ENCODE results near the gene ARHGEF39. TPM values are rescaled to one million over a fixed set of nuclear protein-coding genes. Genes with fewer than 3 reads are reported as not detected.
A peak's percentile ranks its signal among the peaks of the same experiment; 100 is the strongest.

The ARHGEF39 gene
- polyA plus RNA-seq, 3 donors: 0.13 to 0.53 (median 0.42) TPM

GRCh38 chr9:35682520-35683315, 17.7 kb upstream of the ARHGEF39 start:
- WGBS (ENCODE audit: insufficient coverage): 91% methylated on average over 10 of the region's 10 CpGs
- Histone ChIP-seq H3K9me3 (replicated peaks in 1 of 2; ENCODE audit: control insufficient read depth in 1 of 2, insufficient read depth in 1 of 2, low read length in 2 of 2) (no peaks in the 10 kb centered on the region), H3K36me3 (replicated peaks in 1 of 2; ENCODE audit: control insufficient read depth in 1 of 2, insufficient read depth in 2 of 2, low read length in 2 of 2) (no peaks in the 10 kb centered on the region), H3K27me3 (ENCODE audit: control insufficient read depth in 2 of 2, insufficient read depth in 2 of 2, low read length in 2 of 2) (no peaks in the 10 kb centered on the region), H3K4me1 (ENCODE audit: control insufficient read depth in 1 of 2, insufficient read depth in 2 of 2, low read length in 2 of 2) (no peaks in the 10 kb centered on the region), H3K79me2 (ENCODE audit: insufficient read depth, low read length) (no peaks in the 10 kb centered on the region), H3K9ac (ENCODE audit: insufficient read depth, low read length, poor library complexity, severe bottlenecking) (no peak overlapping the region), H3K27ac (ENCODE audit: low read depth in 1 of 2, low read length in 2 of 2) (no peak overlapping the region), H2AFZ (ENCODE audit: insufficient read depth, low read depth, low read length, poor library complexity, severe bottlenecking) (no peak overlapping the region), H3K4me3 (replicated peaks in 1 of 3; ENCODE audit: low read depth in 2 of 3, low read length in 3 of 3) (no peak overlapping the region), H3K4me2 (replicated peaks; ENCODE audit: extremely low read depth, low read length, poor library complexity, severe bottlenecking) (no peak overlapping the region), H4K20me1 (ENCODE audit: insufficient read depth, low read length) (no peaks in the 10 kb centered on the region)
- no peaks in the 10 kb centered on the region for H3K9me3 Mint-ChIP-seq
- peaks cover 1 to 4% (median 3%) of the 10 kb centered on the region in 3 donors for H3K27me3 Mint-ChIP-seq (ENCODE audit: low read depth in 3 of 3)
- DNase-seq: no peak
- no peak overlapping the region for H3K4me3 Mint-ChIP-seq
- TF ChIP-seq CTCF (IDR thresholded peaks at IDR 0.05): no peak
- H3K27ac Mint-ChIP-seq: peak overlapping the region in 1 of 7 donors; percentile 54
- H3K4me1 Mint-ChIP-seq: no peaks in the 10 kb centered on the region
- no peaks in the 10 kb centered on the region for H3K36me3 Mint-ChIP-seq
- intact Hi-C loops (cut with micrococcal nuclease): no loop called here

- H4K20me1 ChIP-seq (ENCODE audit: insufficient read depth, low read length): no peaks in the 10 kb centered on the region
- no peak overlapping the region for H3K4me3 ChIP-seq (replicated peaks in 1 of 3; ENCODE audit: low read depth in 2 of 3, low read length in 3 of 3)
- 86% methylated on average over 4 of the region's 6 CpGs for WGBS (ENCODE audit: insufficient coverage)
- H3K36me3 ChIP-seq (replicated peaks in 1 of 2; ENCODE audit: control insufficient read depth in 1 of 2, insufficient read depth in 2 of 2, low read length in 2 of 2): no peaks in the 10 kb centered on the region
- intact Hi-C loops (cut with micrococcal nuclease): no loop called here
- no peak for TF ChIP-seq CTCF (IDR thresholded peaks at IDR 0.05)
- no peaks in the 10 kb centered on the region for H3K79me2 ChIP-seq (ENCODE audit: insufficient read depth, low read length)
- H2AFZ ChIP-seq (ENCODE audit: insufficient read depth, low read depth, low read length, poor library complexity, severe bottlenecking): no peak overlapping the region
- Mint-ChIP-seq H3K36me3 (no peaks in the 10 kb centered on the region), H3K27me3 (ENCODE audit: low read depth in 3 of 3) (peaks cover 0 to 6% (median 5%) of the 10 kb centered on the region in 3 donors), H3K4me1 (no peaks in the 10 kb centered on the region), H3K4me3 (peak overlapping the region in 1 of 2 donors; percentile 24), H3K9me3 (no peaks in the 10 kb centered on the region), H3K27ac (no peak overlapping the region)
- no peaks in the 10 kb centered on the region for H3K4me1 ChIP-seq (ENCODE audit: control insufficient read depth in 1 of 2, insufficient read depth in 2 of 2, low read length in 2 of 2)
- H3K27me3 ChIP-seq (ENCODE audit: control insufficient read depth in 2 of 2, insufficient read depth in 2 of 2, low read length in 2 of 2): no peaks in the 10 kb centered on the region
- DNase-seq: no peak
- no peak overlapping the region for H3K9ac ChIP-seq (ENCODE audit: insufficient read depth, low read length, poor library complexity, severe bottlenecking)
- H3K27ac ChIP-seq (ENCODE audit: low read depth in 1 of 2, low read length in 2 of 2): no peak overlapping the region
- no peak overlapping the region for H3K4me2 ChIP-seq (replicated peaks; ENCODE audit: extremely low read depth, low read length, poor library complexity, severe bottlenecking)
- no peaks in the 10 kb centered on the region for H3K9me3 ChIP-seq (replicated peaks in 1 of 2; ENCODE audit: control insufficient read depth in 1 of 2, insufficient read depth in 1 of 2, low read length in 2 of 2)
Observed at GRCh38 chr9:35682051-35682450, 17.1 kb upstream of the ARHGEF39 start.
